CD4-positive, alpha-beta T cell treated with Interleukin-12 subunit alpha and Interleukin-12 subunit beta, for 1 hour (primary cell): ENCODE results near the gene MPZL3.
"Not testable (repeated sequence)": the region's sequence is repeated elsewhere in the genome, so short reads cannot be mapped to it uniquely, and the experiment has no call there.

ENCODE experiments used
- DNase-seq: peaks from one replicate; pipeline ENCODE4 v3.0.0-alpha.2; 2020

The MPZL3 gene

GRCh38 chr11:118212131-118212725 is 39.9 kb downstream of the MPZL3 start:
- no peak for DNase-seq

GRCh38 chr11:118211006-118211405 is 41.2 kb downstream of the MPZL3 start:
- no peak for DNase-seq

GRCh38 chr11:118210323-118210722 is 41.8 kb downstream of the MPZL3 start:
- DNase-seq, result no peak

GRCh38 chr11:118209033-118209432 is 43.1 kb downstream of the MPZL3 start:
- no peak for DNase-seq

- DNase-seq, result no peak
These were observed 45.1 kb downstream of the MPZL3 start for GRCh38 chr11:118207079-118207478.

- no peak for DNase-seq
These were observed 45.7 kb downstream of the MPZL3 start for GRCh38 chr11:118206391-118207031.

- no peak for DNase-seq
These were observed 46.4 kb downstream of the MPZL3 start for GRCh38 chr11:118205606-118206378.

GRCh38 chr11:118202599-118203422 is 49.4 kb downstream of the MPZL3 start:
- DNase-seq, result peak; percentile 68

GRCh38 chr11:118201966-118202365 is 50.2 kb downstream of the MPZL3 start:
- no peak for DNase-seq

- DNase-seq, result peak; percentile 30
These were observed 51.1 kb downstream of the MPZL3 start for GRCh38 chr11:118200901-118201680.

GRCh38 chr11:118200497-118200896 is 51.7 kb downstream of the MPZL3 start:
- DNase-seq, result no peak

GRCh38 chr11:118199135-118199534 is 53.0 kb downstream of the MPZL3 start:
- no peak for DNase-seq

GRCh38 chr11:118198370-118198769 is 53.8 kb downstream of the MPZL3 start:
- peak; percentile 84 for DNase-seq

GRCh38 chr11:118194835-118195627 is 57.1 kb downstream of the MPZL3 start:
- no peak for DNase-seq

- no peak for DNase-seq
These were observed 58.1 kb downstream of the MPZL3 start for GRCh38 chr11:118193910-118194566.

- DNase-seq, result not testable (repeated sequence)
These were observed 59.3 kb downstream of the MPZL3 start for GRCh38 chr11:118192817-118193216.

- not testable (repeated sequence) for DNase-seq
These were observed 61.1 kb downstream of the MPZL3 start for GRCh38 chr11:118190942-118191506.

- no peak for DNase-seq
These were observed 65.6 kb downstream of the MPZL3 start for GRCh38 chr11:118186346-118187107.

GRCh38 chr11:118184784-118185579 is 67.2 kb downstream of the MPZL3 start:
- DNase-seq, result no peak
